Large intestine (tissue), 12 donors: Measurements from ENCODE around the gene STK32B. TPM values are rescaled to one million over a fixed set of nuclear protein-coding genes. Genes with fewer than 3 reads are reported as not detected.
A peak's percentile ranks its signal among the peaks of the same experiment; 100 is the strongest.
"Not testable (repeated sequence)": the region's sequence is repeated elsewhere in the genome, so short reads cannot be mapped to it uniquely, and the experiment has no call there.

Source experiments
- DNase-seq, 2 donors: peaks; one replicate each; pipeline versions ENCODE4 v3.0.0 to v3.0.0-alpha.2; 2013
- H3K27ac ChIP-seq: one replicate; pipeline ENCODE4 v1.5.1; 2013; ENCODE audit warnings: low read length
- H3K27me3 ChIP-seq: 2 replicates; pipeline ENCODE4 v1.6.1; 2013; ENCODE audit warnings: low read length; ENCODE audit not compliant: control insufficient read depth, insufficient read depth
- H3K36me3 ChIP-seq: 2 replicates; pipeline ENCODE4 v1.6.1; 2013; ENCODE audit warnings: low read length; ENCODE audit not compliant: control insufficient read depth, insufficient read depth
- H3K4me1 ChIP-seq: one replicate; pipeline ENCODE4 v1.6.1; 2013; ENCODE audit warnings: low read length; ENCODE audit not compliant: control insufficient read depth, insufficient read depth
- H3K4me3 ChIP-seq: one replicate; pipeline ENCODE4 v1.5.1; 2013; ENCODE audit warnings: low read length
- H3K9me3 ChIP-seq: one replicate; pipeline ENCODE4 v1.6.1; 2013; ENCODE audit warnings: mild to moderate bottlenecking, low read depth, low read length, moderate library complexity; ENCODE audit not compliant: control insufficient read depth
- WGBS: methylation state at CpG from one replicate; pipeline ENCODE4 v1.1.5; 2013; ENCODE audit warnings: low lambda C conversion rate; ENCODE audit not compliant: insufficient coverage; 5-methylcytosine and 5-hydroxymethylcytosine counted together
- long read RNA-seq, 11 donors: transcript quantifications; one replicate each; lab custom pipeline, GENCODE V29; 2026
- polyA plus RNA-seq: library from polyadenylated mRNA; unstranded; fragments of 120-200 nt; gene quantifications from one replicate; pipeline ENCODE4 v1.2.1, GENCODE V29; 2013

The STK32B gene
- polyA plus RNA-seq = 1.6 TPM
- long read RNA-seq, donor 1, partial matches to known transcripts = 0 of 1 reads
- long read RNA-seq, donor 1, other reads (novel, unspliced or antisense) = 0 of 1 reads
- long read RNA-seq, donor 2 = 0 reads
- long read RNA-seq, donor 3 = 0 reads
- long read RNA-seq, donor 4 = 0 reads
- long read RNA-seq, donor 5, partial matches to known transcripts = 0 of 3 reads
- long read RNA-seq, donor 5, other reads (novel, unspliced or antisense) = 0 of 3 reads
- long read RNA-seq, donor 6 = 0 reads
- long read RNA-seq, donor 7 = 0 reads
- long read RNA-seq, donor 8, partial matches to known transcripts = 0 of 1 reads
- long read RNA-seq, donor 8, other reads (novel, unspliced or antisense) = 0 of 1 reads
- long read RNA-seq, donor 9 = 0 reads
- long read RNA-seq, donor 10 = 0 reads
- long read RNA-seq, donor 11 = 0 reads

DNA sequence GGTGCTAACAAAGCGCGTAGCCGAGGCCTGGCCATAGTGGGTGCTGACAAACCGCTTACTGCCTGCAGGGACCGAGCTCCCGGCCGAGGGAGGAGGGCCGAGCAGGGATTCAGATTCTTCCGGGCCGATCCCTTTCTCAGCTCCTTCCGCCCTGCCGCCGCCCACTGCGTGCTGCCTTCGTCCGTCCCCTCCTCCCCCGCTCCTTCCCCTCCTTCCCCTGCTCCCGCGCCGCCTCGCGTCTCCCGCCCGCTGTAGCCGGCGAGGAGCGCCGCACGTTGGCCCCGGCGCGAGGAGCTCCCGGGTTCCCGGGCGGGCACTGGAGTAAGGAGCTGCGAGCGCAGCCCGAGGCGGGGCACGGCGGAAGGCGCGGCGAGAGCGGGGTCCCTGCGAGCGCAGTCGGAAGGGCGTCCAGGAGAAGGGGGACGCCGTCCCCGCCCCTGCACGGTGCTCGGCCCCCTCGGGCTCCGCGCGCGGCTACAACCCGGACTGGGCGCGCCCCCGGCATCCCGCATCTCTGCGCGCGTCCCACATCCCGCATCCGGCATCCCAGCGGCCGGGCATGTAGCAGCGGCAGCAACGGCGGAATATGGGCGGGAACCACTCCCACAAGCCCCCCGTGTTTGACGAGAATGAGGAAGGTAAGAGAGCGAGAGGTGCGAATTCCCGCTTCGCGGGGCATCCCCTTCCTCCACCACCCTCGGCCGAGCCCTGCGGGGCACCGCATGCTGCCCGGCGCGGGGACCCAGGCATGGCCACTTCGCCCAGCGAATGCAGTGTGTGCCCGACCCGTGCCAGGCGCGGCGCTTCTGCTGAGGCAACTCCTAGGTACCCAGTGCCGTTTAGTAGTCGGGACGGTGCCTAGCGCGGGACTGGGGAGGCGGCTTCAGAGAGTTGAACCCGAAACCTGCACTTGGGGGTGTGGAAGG is at the start of gene STK32B:
Gene STK32B (plus strand): TSS at position 203 of the 926 bp plus-strand sequence.
- Histone ChIP-seq H3K4me1 (no peaks in the 10 kb centered on the region), H3K27ac (no peak within 1 kb of the TSS), H3K9me3 (peaks cover 2% of the 10 kb centered on the region), H3K36me3 (no peaks in the 10 kb centered on the region), H3K27me3 (peaks cover 39% of the 10 kb centered on the region), H3K4me3 (peak within 1 kb of the TSS; percentile 36)
- peak; percentile 17 to 48 for DNase-seq
- WGBS = no CpG with 5 or more reads among the region's 103 CpGs

DNA sequence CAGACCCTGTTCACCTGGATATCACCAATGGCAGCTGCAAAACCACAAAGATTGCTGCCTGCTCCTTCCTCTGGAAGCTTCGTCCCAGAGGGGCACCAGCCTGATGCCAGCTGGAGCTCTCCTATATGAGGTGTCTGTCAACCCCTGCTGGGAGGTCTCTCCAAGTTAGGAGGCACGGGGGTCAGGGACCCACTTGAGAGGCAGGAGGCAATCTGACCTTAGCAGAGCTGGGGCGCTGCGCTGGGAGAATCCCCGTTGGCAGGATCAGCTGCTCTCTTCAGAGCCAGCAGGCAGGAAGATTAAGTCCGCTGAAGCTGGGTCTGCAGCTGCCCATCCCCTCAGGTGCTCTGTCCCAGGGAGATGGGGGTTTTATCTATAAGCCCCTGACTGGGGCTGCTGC is 49.6 kb upstream of the STK32B start:
- not testable (repeated sequence) for H3K36me3 ChIP-seq, H3K9me3 ChIP-seq, H3K4me1 ChIP-seq, H3K4me3 ChIP-seq, H3K27me3 ChIP-seq, DNase-seq, H3K27ac ChIP-seq
- WGBS = no CpG with 5 or more reads among the region's 6 CpGs

DNA sequence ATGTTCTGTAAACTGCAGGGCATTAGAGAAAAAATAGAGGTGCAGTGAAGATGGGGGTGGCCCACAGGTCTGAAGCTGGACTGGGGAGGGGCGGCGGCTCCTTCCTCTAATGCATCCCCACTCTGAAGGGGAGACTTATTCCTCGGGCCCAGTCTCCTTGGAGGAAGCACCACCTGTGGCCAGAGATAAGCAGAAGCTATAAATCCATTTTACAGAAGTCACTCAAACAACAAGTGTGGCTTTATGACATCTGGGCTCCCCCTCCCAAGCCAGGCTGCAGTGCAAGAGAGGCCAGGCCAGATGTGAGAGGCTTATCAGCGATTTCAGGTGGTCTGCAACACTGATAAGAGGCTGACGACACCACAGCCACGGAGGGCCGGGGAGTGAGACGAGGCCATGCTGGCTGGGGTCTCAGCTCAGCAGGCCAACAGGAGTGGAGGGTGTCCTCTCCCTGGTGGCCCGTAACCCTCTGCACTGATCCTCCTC is 47.9 kb upstream of the STK32B start:
- WGBS = no CpG with 5 or more reads among the region's 9 CpGs
- Histone ChIP-seq H3K4me3 (no peak overlapping the region), H3K36me3 (no peaks in the 10 kb centered on the region)

DNA sequence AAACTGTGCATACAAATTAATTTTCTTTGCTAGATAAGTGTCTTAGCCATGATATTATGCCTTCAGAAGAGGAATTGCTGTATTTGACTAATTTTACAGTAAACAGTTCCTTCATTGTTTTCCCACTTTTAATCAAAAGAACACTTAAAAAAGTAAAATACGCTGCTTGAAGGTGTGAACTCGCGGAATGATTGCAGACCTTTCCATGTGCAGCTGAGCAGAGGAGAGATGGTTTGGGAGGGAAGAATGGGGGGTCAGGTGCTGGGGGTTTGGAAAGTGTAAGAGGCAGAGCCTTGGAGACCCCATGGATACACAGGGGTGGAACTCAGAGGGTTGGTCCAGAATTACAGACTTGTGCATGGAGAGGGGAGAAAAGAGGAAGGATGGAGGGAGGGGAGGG is 47.4 kb upstream of the STK32B start:
- Histone ChIP-seq H3K27ac (no peak overlapping the region), H3K4me3 (no peak overlapping the region), H3K36me3 (no peaks in the 10 kb centered on the region), H3K27me3 (no peaks in the 10 kb centered on the region), H3K9me3 (no peaks in the 10 kb centered on the region), H3K4me1 (no peaks in the 10 kb centered on the region)
- DNase-seq = no peak
- WGBS = 91% methylated on average over 3 of the region's 3 CpGs

More for the DNA sequence above, 47.9 kb upstream of the STK32B start:
- H3K27ac ChIP-seq = no peak overlapping the region
- no peaks in the 10 kb centered on the region for H3K9me3 ChIP-seq
- DNase-seq = peak in 1 of 2 donors; percentile 12
- H3K27me3 ChIP-seq = no peaks in the 10 kb centered on the region
- no peaks in the 10 kb centered on the region for H3K4me1 ChIP-seq

DNA sequence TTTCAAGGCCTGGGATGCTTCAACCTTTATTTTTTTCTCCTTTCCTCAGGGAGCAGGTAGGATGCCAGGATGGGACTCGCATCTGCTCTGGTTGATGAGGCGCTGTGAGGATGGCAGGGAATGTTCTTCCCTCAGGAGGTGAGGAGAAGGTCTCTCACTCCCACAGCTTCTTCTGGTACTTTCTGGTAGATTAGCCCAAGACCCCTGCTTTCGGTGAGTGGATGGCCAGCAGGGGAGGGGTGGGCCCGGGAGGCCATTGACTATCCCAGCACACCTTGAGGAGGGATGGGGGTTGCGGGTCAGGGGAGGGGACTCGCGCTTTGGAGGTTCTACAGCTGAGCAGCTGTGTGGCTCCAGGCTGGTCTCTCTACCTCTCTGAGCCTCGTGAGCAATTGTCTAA is 46.8 kb upstream of the STK32B start:
- no peak overlapping the region for H3K27ac ChIP-seq
- DNase-seq = no peak
- no peaks in the 10 kb centered on the region for H3K36me3 ChIP-seq
- WGBS = no CpG with 5 or more reads among the region's 8 CpGs
- H3K9me3 ChIP-seq = no peaks in the 10 kb centered on the region
- no peaks in the 10 kb centered on the region for H3K4me1 ChIP-seq
- no peak overlapping the region for H3K4me3 ChIP-seq
- H3K27me3 ChIP-seq = no peaks in the 10 kb centered on the region

DNA sequence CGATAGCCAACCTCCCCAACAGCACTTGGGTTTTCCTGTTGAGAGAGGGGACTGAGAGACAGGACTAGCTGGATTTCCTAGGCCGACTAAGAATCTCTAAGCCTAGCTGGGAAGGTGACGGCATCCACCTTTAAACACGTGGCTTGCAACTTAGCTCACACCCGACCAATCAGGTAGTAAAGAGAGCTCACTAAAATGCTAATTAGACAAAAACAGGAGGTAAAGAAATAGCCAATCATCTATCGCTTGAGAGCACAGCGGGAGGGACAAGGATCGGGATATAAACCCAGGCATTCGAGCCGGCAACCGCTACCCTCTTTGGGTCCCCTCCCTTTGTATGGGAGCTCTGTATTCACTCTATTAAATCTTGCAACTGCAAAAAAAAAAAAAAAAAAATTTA is 44.3 kb upstream of the STK32B start:
- H3K36me3 ChIP-seq, H3K4me1 ChIP-seq, H3K9me3 ChIP-seq, H3K27me3 ChIP-seq, H3K27ac ChIP-seq, DNase-seq, H3K4me3 ChIP-seq: not testable (repeated sequence)
- 100% methylated on average over 1 of the region's 11 CpGs for WGBS

DNA sequence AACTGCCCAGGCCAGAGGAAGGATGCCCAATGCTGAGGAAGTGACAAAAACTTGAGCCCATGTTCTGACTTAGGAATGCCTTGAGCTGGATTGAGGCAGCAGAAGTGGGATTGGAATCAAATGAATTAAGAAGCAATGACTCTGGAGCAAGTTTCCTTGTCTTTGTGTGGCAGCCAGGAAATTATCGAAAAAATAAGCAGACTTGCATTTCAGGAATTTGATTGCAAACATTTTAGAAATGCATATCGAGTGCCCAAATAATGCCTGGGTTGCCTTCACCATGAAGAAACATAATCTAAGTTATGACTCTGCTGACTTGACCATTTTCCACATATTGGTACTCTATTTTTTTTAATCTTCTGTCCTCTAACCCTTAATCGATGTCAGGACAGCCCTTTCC is 41.5 kb upstream of the STK32B start:
- 67% methylated on average over 1 of the region's 3 CpGs for WGBS
- no peak overlapping the region for H3K27ac ChIP-seq
- H3K27me3 ChIP-seq = peaks cover 7% of the 10 kb centered on the region
- DNase-seq = no peak
- no peaks in the 10 kb centered on the region for H3K4me1 ChIP-seq
- no peak overlapping the region for H3K4me3 ChIP-seq
- H3K36me3 ChIP-seq = no peaks in the 10 kb centered on the region
- H3K9me3 ChIP-seq = no peaks in the 10 kb centered on the region

DNA sequence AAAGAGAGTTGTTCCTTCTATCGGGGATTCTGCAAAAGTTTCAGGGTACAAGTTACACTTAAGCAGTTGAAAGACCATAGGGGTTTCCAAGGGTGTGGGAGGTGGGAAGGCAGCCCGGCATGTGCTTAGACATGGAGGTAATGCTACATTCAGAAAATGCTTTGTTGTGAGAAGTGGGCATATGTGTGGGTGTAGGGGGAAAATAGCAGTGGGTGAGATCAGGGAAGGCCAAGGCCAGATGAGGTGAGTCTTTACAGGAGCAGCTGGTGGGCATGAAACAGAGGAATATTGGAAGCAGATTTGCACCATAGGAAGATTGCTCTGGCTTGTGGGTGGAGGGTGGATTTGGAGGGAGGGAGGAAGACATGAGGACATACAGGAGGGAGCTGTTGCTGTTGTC is 40.3 kb upstream of the STK32B start:
- H3K9me3 ChIP-seq = no peaks in the 10 kb centered on the region
- H3K36me3 ChIP-seq = no peaks in the 10 kb centered on the region
- H3K27me3 ChIP-seq = peaks cover 7% of the 10 kb centered on the region
- DNase-seq = no peak
- no peak overlapping the region for H3K27ac ChIP-seq
- H3K4me3 ChIP-seq = no peak overlapping the region
- WGBS = no CpG with 5 or more reads among the region's 2 CpGs
- no peaks in the 10 kb centered on the region for H3K4me1 ChIP-seq

DNA sequence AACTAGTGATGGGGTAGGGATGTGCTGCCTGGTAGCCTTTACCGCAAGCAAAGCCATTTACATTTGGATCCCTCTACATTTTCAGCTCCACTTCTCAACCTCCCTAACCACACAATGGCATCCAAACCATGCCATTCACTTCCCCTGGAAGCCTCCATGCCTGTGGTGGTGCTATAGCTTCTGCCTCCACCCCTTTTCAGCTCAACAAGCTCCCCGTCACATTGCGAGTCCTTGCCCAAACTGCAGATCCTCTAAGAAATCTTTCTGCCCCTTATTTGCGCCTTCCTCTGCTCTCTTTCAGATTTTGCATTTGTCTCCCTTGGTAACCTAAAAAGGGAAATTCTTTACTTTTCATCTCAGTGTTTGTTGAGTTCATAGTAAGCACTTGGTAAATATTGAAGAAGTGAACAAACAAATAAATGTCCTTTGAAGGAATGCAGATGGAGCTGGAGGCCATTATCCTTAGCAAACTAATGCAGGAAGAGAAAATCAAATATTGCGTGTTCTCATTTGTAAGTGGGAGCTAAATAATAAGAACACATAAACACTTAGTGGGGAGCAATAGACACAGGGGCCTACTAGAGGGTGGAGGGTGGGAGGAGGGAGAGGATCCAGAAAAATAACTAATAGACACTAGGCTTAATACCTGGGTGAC is 38.9 kb upstream of the STK32B start:
- Histone ChIP-seq H3K9me3 (no peaks in the 10 kb centered on the region), H3K4me1 (no peaks in the 10 kb centered on the region), H3K4me3 (no peak overlapping the region), H3K27ac (no peak overlapping the region), H3K27me3 (peaks cover 7% of the 10 kb centered on the region), H3K36me3 (no peaks in the 10 kb centered on the region)
- WGBS = 52% methylated on average over 2 of the region's 5 CpGs
- no peak for DNase-seq

DNA sequence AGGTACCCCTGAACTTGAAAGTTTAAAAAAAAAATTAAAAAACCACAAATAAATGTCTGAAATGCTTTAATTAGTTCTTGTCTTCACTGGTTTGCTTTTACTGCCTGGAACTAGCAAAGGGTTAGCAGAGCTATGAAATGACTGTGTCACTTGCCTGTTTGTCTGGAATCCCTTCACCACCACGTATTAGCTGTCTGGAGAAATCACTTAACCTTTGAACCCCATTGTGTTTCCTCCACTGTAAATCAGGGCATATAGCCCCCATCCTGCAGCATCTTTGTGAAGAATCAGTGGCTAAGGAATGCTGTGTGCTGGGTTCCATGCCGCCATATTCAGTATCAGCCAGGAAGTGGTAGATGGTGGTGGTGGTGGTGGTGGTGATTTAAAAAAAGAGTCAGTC is 38.3 kb upstream of the STK32B start:
- Histone ChIP-seq H3K4me1 (no peaks in the 10 kb centered on the region), H3K27me3 (peaks cover 7% of the 10 kb centered on the region), H3K9me3 (no peaks in the 10 kb centered on the region), H3K4me3 (no peak overlapping the region), H3K27ac (no peak overlapping the region), H3K36me3 (no peaks in the 10 kb centered on the region)
- no peak for DNase-seq
- no CpG with 5 or more reads among the region's 2 CpGs for WGBS
